BJ (cell line): ENCODE results near the gene TMEM108. TPM values are rescaled to one million over a fixed set of nuclear protein-coding genes. Genes with fewer than 3 reads are reported as not detected.

Experiments used
- CTCF ChIA-PET: fragments of 350-600 bp; formaldehyde crosslinking; extraction: SDS; loops from one replicate; lab custom pipeline; 2021; ENCODE audit warnings: antibody characterized with exemption, inconsistent platforms; lab: Yijun Ruan, JAX
- POLR2A ChIA-PET: fragments of 300-600 bp; sonication (Branson Sonifier 250); formaldehyde crosslinking; extraction: SDS; loops from one replicate; lab custom pipeline; 2021; ENCODE audit warnings: antibody characterized with exemption; lab: Charles Lee
- DNase-seq: peaks from one replicate; pipeline ENCODE4 v3.0.0-alpha.2; 2011; ENCODE audit warnings: low read depth
- H3K27me3 ChIP-seq: 2 replicates; pipeline ENCODE4 v1.6.0; 2011; ENCODE audit warnings: low read length; ENCODE audit not compliant: control insufficient read depth, insufficient read depth
- H3K36me3 ChIP-seq: 2 replicates; pipeline ENCODE4 v1.5.1; 2011; ENCODE audit warnings: low read length; ENCODE audit not compliant: control insufficient read depth, insufficient read depth
- H3K4me3 ChIP-seq: 2 replicates; pipeline ENCODE4 v1.5.1; 2011; ENCODE audit warnings: low read depth, mild to moderate bottlenecking, control low read depth, low read length
- CTCF ChIP-seq: IDR thresholded peaks from 2 replicates; pipeline ENCODE4 v1.5.1; 2011; ENCODE audit warnings: low read depth, mild to moderate bottlenecking, control low read depth, inconsistent platforms, low read length, moderate library complexity; ENCODE audit not compliant: insufficient read depth
- polyA plus RNA-seq: library from polyadenylated mRNA; depleted of rRNA; stranded (reverse); fragments of >200 nt; gene quantifications from 2 replicates; pipeline ENCODE4 v1.2.3, GENCODE V29; 2011

The TMEM108 gene
- polyA plus RNA-seq, 1 experiment, result not detected

- Histone ChIP-seq H3K27me3 (no peaks in the 10 kb centered on the region), H3K4me3 (no peak overlapping the region), H3K36me3 (no peaks in the 10 kb centered on the region)
- TF ChIP-seq CTCF, result no peak
- ChIA-PET POLR2A (no interaction called here), CTCF (no interaction called here)
- no peak for DNase-seq
These were observed 15.3 kb downstream of the TMEM108 start for GRCh38 chr3:133053532-133053931.

- H3K36me3 ChIP-seq, result no peaks in the 10 kb centered on the region
- ChIA-PET POLR2A (no interaction called here), CTCF (interaction anchor here (1.8 kb wide), 1 partner anchor 13 kb away, joined by 5 read pairs; no protein-coding TSS in a partner anchor)
- DNase-seq, result no peak
- H3K4me3 ChIP-seq, result no peak overlapping the region
- no peak for TF ChIP-seq CTCF
- no peaks in the 10 kb centered on the region for H3K27me3 ChIP-seq
These were observed 16.4 kb downstream of the TMEM108 start for GRCh38 chr3:133054586-133054985.

- TF ChIP-seq CTCF, result no peak
- Histone ChIP-seq H3K36me3 (no peaks in the 10 kb centered on the region), H3K27me3 (no peaks in the 10 kb centered on the region), H3K4me3 (no peak overlapping the region)
- DNase-seq, result no peak
- ChIA-PET POLR2A (no interaction called here), CTCF (interaction anchor here (1.8 kb wide), 1 partner anchor 14 kb away, joined by 5 read pairs; no protein-coding TSS in a partner anchor)
These were observed 17.1 kb downstream of the TMEM108 start for GRCh38 chr3:133055339-133055738.

GRCh38 chr3:133058243-133058642 is 20.1 kb downstream of the TMEM108 start:
- Histone ChIP-seq H3K4me3 (no peak overlapping the region), H3K27me3 (no peaks in the 10 kb centered on the region), H3K36me3 (no peaks in the 10 kb centered on the region)
- CTCF ChIA-PET, result interaction anchor here (1.0 kb wide), 1 partner anchor 9 kb away, joined by 3 read pairs; no protein-coding TSS in a partner anchor
- no peak for TF ChIP-seq CTCF
- DNase-seq, result no peak
- POLR2A ChIA-PET, result no interaction called here

GRCh38 chr3:133058831-133059230 is 20.6 kb downstream of the TMEM108 start:
- CTCF ChIA-PET, result interaction anchor here (1.0 kb wide), 1 partner anchor 9 kb away, joined by 3 read pairs; no protein-coding TSS in a partner anchor
- DNase-seq, result no peak
- POLR2A ChIA-PET, result no interaction called here
- H3K27me3 ChIP-seq, result no peaks in the 10 kb centered on the region
- no peak overlapping the region for H3K4me3 ChIP-seq
- TF ChIP-seq CTCF, result no peak
- no peaks in the 10 kb centered on the region for H3K36me3 ChIP-seq
